HG03196 (cell line): Measurements from ENCODE around the gene ELOVL5.
"Not testable (repeated sequence)": the region's sequence is repeated elsewhere in the genome, so short reads cannot be mapped to it uniquely, and the experiment has no call there.

Source experiments
- ATAC-seq: cut with Tn5 transposase; IDR thresholded peaks from one replicate; pipeline ENCODE4 v1.9.1; 2021; ENCODE audit not compliant: unreplicated experiment

ELOVL5 gene, protein sequence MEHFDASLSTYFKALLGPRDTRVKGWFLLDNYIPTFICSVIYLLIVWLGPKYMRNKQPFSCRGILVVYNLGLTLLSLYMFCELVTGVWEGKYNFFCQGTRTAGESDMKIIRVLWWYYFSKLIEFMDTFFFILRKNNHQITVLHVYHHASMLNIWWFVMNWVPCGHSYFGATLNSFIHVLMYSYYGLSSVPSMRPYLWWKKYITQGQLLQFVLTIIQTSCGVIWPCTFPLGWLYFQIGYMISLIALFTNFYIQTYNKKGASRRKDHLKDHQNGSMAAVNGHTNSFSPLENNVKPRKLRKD

DNA sequence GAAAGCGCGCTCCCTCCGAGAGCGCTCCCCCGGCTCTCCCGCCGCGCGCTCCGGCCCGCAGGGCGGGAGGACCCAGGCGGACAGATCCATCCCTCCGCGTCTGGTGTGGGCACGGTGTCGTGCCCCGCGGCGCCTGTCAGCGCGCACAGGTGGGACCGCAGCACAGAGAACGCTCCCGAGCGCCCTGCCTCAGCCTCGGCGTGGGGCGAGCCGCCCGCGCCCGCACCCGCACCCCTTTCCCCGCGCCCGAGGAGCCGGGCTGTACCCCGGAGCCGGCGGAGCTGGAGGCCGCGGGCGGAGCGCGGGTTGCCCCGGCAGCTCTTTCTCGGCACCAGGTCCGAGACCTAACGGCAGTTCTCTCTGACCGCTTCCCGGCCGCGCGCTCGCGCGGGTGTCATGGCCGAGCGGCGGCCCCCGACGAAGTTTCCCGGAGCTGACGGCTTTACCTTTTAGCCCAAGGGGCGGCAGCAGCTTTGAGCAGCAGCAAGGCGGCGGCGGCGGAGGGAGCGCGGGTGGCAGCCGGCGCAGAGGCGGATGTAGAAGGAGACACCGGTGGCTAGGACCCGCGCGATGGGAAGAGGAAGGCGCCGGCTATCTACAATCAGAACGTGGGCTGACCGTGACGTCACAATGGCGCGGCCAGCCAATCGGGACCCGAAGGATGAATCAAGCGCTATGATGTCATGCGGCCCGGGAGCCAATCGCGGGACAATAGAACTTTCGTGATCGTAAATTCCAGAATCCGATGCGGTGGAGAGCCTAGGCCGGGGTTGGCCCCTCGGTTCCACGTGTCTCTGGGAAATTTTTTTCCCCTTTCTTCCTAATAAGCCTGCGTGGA, at the start of gene ELOVL5:
TSS of gene ELOVL5 (minus strand) at position 580 of the 838 bp plus-strand sequence. CDS start 53,251 bp downstream, outside the sequence.
- ATAC-seq = peak; percentile 66

- ATAC-seq = no peak
Measured at GRCh38 chr6:53397283-53397682, 48.5 kb upstream of the ELOVL5 start.

DNA sequence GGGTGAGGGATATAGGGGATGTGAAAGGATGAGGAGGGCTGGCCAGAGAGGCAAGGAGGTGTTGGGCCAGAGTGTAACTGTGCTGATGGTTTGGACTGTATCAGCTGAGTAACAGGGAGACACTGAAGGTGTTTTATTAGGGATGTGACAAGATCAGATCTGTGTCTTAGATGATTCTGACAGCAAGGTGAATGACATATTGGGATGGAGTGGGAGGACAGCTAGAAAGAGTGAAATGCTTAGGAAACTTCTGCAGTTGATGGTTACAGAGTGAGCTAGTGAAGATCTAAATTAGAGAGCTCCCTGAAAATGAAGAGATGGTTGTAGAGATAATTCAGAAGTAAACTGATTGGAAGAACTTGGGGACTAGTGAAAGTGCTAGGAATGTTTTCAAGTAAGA, 47.2 kb upstream of the ELOVL5 start:
- no peak for ATAC-seq

- ATAC-seq = no peak
Measured at GRCh38 chr6:53394704-53395103, 46.0 kb upstream of the ELOVL5 start.

DNA sequence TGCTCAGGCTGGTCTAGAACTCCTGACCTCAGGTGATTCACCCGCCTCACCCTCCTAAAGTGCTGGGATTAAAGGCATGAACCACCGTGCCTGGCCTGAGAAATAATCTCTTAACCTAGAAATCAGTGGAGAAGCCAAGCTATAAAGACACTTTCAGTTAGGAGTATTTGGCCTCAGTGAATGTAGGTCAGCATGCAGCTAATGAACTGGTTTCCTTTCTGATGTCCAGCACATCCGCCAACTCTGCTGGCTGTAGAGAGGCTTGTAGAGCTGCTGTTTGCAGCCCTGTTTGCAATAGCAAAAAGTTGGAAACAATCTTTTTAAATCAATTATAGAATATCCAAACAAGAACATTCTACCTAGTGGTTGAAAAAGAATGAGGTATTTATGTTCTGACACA, 42.4 kb upstream of the ELOVL5 start:
- ATAC-seq = no peak

DNA sequence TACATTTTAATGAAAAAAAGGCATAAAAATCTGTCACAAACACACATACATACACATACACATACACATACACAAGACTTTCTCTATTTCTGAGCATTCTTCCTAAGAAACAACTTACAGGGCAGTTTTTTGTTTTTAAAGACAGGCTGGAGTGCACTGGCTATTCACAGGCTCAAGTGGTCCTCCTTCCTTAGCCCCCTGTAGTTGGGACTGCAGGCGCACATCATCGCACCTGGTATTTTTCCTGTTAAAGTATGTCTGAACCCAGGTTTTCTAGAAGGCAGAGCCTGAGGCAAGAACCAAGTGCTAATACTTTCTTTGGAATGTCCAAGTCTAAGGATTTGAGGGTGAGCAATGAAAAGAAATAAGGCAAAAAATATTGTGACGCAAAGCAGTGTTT, 41.3 kb upstream of the ELOVL5 start:
- ATAC-seq = no peak

DNA sequence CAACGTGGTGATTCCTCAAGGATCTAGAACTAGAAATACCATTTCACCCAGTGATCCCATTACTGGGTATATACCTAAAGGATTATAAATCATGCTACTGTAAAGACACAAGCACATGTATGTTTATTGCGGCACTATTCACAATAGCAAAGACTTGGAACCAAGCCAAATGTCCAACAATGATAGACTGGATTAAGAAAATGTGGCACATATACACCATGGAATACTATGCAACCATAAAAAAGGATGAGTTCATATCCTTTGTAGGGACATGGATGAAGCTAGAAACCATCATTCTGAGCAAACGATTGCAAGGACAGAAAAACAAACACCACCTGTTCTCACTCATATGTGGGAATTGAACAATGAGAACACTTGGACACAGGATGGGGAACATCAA, 39.9 kb upstream of the ELOVL5 start:
- not testable (repeated sequence) for ATAC-seq

- no peak for ATAC-seq
Measured at GRCh38 chr6:53382421-53382820, 33.7 kb upstream of the ELOVL5 start.

GRCh38 chr6:53378208-53378607, 29.5 kb upstream of the ELOVL5 start:
- ATAC-seq = no peak

DNA sequence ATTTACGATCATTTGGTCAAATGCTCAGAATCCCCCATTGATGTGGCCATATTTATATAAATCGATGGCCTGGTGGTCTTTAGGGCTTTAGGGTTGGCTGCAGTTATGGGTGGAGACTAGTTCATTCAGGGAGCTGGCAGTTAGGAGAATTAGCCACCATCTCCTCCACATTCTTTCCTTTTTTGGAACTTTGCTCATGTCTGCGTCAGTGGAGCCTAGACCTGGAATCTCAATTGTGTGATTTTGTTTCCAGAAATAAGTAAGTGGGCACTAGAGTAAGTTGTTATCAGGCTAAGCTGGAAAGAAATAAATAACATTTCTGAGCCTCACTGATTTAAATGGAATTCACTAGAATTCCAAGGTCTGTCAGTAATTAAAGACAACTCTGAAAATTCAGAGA, 29.0 kb upstream of the ELOVL5 start:
- no peak for ATAC-seq

DNA sequence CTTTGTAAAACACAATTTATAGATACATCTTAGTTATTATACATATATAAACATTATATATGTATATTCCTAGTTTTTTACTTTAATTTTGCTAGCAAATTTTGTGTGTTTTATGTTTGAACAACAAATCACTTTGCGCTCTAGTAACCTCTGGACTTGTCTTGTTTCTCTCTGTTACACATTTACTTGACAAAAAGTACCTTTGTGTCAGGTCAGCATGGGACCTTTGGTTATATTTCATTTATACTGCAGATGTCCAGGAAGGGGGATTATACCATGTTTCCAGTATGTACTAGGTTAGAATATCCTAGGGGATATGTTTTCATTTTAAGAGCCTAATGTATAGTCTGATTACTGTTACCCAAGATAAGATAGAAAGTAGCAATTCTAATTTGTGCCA, 28.5 kb upstream of the ELOVL5 start:
- no peak for ATAC-seq

- ATAC-seq = no peak
Measured at GRCh38 chr6:53376661-53377226, 28.0 kb upstream of the ELOVL5 start.

GRCh38 chr6:53375847-53376246, 27.1 kb upstream of the ELOVL5 start:
- ATAC-seq = no peak

GRCh38 chr6:53373638-53374037, 24.9 kb upstream of the ELOVL5 start:
- ATAC-seq = no peak

GRCh38 chr6:53369876-53370515, 21.2 kb upstream of the ELOVL5 start:
- ATAC-seq = no peak

GRCh38 chr6:53369051-53369450, 20.3 kb upstream of the ELOVL5 start:
- ATAC-seq = no peak

- no peak for ATAC-seq
Measured at GRCh38 chr6:53366128-53366641, 17.4 kb upstream of the ELOVL5 start.

DNA sequence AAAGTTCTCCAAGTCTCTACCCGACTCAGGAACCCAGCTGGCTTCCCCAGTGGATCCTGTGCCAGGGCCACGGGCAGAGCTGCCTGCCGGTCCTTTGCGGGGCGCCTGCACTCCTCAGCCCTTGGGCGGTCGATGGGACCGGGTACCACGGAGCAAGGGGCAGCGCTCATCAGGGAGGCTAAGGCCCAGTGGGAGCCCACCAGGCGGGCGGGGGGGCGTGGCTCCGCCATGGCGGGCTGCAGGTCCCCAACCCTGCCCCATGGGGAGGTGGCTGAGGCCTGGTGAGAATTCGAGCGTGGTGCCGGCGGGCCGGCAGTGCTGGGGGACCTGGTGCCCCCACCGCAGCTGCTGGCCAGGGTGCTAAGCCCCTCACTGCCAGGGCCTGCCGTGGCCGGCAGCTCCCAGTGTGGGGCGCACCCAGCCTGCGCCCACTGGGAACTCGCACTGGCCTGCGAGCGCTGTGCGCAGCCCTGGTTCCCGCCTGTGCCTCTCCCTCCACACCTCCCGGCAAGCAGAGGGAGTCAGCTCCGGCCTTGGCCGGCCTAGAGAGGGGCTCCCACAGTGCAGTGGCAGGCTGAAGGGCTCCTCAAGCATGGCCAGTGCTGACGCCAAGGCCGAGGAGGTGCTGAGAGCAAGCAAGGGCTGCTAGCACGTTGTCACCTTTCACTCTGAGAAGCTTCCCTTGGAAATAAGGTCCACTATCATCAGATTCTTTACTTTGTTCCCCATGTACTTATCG, 14.8 kb upstream of the ELOVL5 start:
- ATAC-seq = no peak

DNA sequence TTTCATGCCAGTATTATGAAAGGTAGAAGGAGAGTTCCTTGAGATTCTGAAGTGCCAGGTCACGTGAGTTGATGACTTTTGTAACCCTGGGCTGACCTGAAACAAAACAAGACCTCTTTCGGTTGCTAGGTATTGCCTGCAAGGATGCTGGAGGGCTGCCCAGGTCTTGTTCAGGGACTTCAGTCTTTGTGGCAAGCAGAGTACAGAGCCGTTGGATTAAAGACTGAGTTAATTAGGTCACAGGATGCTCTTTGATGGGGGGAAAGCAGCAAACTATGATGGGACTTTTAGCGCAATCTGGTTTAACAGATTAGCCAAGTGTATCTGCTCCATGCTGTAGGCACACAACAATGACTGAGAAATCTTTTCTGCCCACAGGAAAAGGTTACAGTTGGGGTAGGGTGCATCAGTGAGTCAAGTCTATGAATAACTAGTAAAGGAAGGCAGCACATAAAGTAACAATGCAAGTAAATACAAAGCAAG, 12.8 kb upstream of the ELOVL5 start:
- ATAC-seq = no peak

DNA sequence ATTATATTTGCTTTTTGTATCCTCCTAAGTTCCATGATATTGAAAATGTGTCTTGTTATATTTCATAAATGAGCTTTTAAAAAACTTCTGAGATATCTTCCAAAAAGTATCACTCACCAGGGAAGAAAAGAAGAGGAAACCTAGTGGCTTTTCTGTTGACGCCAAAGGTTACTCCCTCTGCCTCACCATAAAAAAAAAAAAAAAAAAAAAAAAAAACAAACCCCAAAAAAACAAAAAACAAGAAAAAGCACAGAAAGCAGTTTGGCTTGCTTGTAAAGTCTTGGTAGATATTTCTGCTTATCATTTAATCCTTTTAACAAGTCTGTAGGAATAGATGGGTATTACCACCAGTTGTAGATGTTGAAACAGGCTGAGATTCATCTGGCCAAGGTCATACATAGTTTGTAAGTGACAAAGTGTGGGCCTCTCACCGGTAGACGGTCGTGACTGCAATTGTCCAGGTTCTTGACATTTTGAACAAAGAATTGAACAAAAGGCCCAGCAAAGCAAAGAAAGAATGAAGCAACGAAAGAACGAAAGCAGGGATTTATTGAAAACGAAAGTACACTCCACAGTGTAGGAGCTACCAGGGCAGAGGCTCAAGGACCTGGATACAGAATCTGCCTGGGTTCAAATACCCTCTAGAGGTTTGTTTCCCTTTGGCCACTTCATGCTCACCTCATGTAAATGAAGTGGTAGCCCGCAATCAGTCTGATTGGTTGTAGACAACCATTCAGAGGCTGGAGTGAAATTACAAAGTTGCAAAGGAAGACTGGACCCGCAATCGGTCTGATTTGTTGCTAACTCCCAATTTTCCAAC, 11.6 kb upstream of the ELOVL5 start:
- ATAC-seq = no peak
